NCI-H82 treated with DMSO at 0.1 percent for 48 hours (cell line): Measurements from ENCODE around the gene RTP3.
"Not testable (repeated sequence)": the region's sequence is repeated elsewhere in the genome, so short reads cannot be mapped to it uniquely, and the experiment has no call there.

Source experiments
- DNase-seq: peaks from one replicate; lab custom pipeline; 2025; ENCODE audit not compliant: unreplicated experiment; lab: John Stamatoyannopoulos, UW

The RTP3 gene

GRCh38 chr3:46490338-46491084 lies 7.3 kb upstream of the RTP3 start:
- DNase-seq: no peak

GRCh38 chr3:46491089-46492070 lies 6.4 kb upstream of the RTP3 start:
- no peak for DNase-seq

GRCh38 chr3:46492890-46493547 lies 4.8 kb upstream of the RTP3 start:
- no peak for DNase-seq

GRCh38 chr3:46494491-46494890 lies 3.3 kb upstream of the RTP3 start:
- not testable (repeated sequence) for DNase-seq

GRCh38 chr3:46495901-46496456 lies 1.8 kb upstream of the RTP3 start:
- no peak for DNase-seq

GRCh38 chr3:46496746-46497555 lies 825 bp upstream of the RTP3 start:
- peak; percentile 14 for DNase-seq

- DNase-seq: no peak
Observed at GRCh38 chr3:46498916-46499519, 1.2 kb downstream of the RTP3 start.

- DNase-seq: no peak
Observed at GRCh38 chr3:46500656-46501635, 3.2 kb downstream of the RTP3 start.

- DNase-seq: no peak
Observed at GRCh38 chr3:46501702-46502101, 3.9 kb downstream of the RTP3 start.

GRCh38 chr3:46503200-46503874 lies 5.6 kb downstream of the RTP3 start:
- no peak for DNase-seq

- DNase-seq: no peak
Observed at GRCh38 chr3:46504789-46505188, 7.0 kb downstream of the RTP3 start.

GRCh38 chr3:46505953-46506352 lies 8.2 kb downstream of the RTP3 start:
- DNase-seq: no peak

GRCh38 chr3:46506526-46506925 lies 8.8 kb downstream of the RTP3 start:
- DNase-seq: no peak

- DNase-seq: peak; percentile 90
Observed at GRCh38 chr3:46508850-46509591, 11.2 kb downstream of the RTP3 start.

GRCh38 chr3:46509661-46510187 lies 11.9 kb downstream of the RTP3 start:
- DNase-seq: peak; percentile 54

- DNase-seq: no peak
Observed at GRCh38 chr3:46512191-46512749, 14.5 kb downstream of the RTP3 start.

GRCh38 chr3:46516521-46516920 lies 18.7 kb downstream of the RTP3 start:
- no peak for DNase-seq
